Tibial nerve (tissue), 4 donors: ENCODE data around the gene MYCN. TPM values are rescaled to one million over a fixed set of nuclear protein-coding genes. Genes with fewer than 3 reads are reported as not detected.

Experiments used
- DNase-seq, 2 donors: peaks; one replicate each; pipeline ENCODE4 v3.0.0-alpha.2; 2019; ENCODE audit warnings: low spot score in 2 of 2
- H3K27ac ChIP-seq, 4 donors: fragments of 200-600 bp; sonication (generic) in 3 of 4; one replicate each; pipeline ENCODE4 v1.5.1; 2017 to 2019; ENCODE audit warnings: mild to moderate bottlenecking in 1 of 4
- H3K27me3 ChIP-seq, 2 donors: fragments of 200-600 bp; sonication (generic) in 1 of 2; one replicate each; pipeline versions ENCODE4 v1.5.1 to v1.6.0; 2017 to 2019
- H3K36me3 ChIP-seq, 3 donors: fragments of 200-600 bp; sonication (generic); one replicate each; pipeline ENCODE4 v1.5.1; 2018 to 2019
- H3K4me1 ChIP-seq, 4 donors: fragments of 200-600 bp; sonication (generic) in 3 of 4; one replicate each; pipeline ENCODE4 v1.5.1; 2017 to 2019
- H3K4me3 ChIP-seq, 4 donors: fragments of 200-600 bp; sonication (generic) in 3 of 4; one replicate each; pipeline ENCODE4 v1.5.1; 2017 to 2019; ENCODE audit warnings: mild to moderate bottlenecking in 1 of 4, moderate library complexity in 1 of 4
- H3K9me3 ChIP-seq, 4 donors: fragments of 200-600 bp; sonication (generic) in 3 of 4; one replicate each; pipeline ENCODE4 v1.5.1; 2017 to 2019
- EP300 ChIP-seq, 2 donors: sonication (generic); formaldehyde crosslinking; IDR thresholded peaks; one replicate each; pipeline ENCODE4 v1.6.1; 2017; ENCODE audit warnings: antibody characterized with exemption in 2 of 2, mild to moderate bottlenecking in 1 of 2
- POLR2A ChIP-seq, 2 donors: fragments of 450-650 bp; IDR thresholded peaks; one replicate each; pipeline ENCODE4 v1.6.1; 2017; ENCODE audit warnings: antibody characterized with exemption in 2 of 2, mild to moderate bottlenecking in 2 of 2, moderate library complexity in 2 of 2
- WGBS, 2 donors: methylation state at CpG; one replicate each; pipeline ENCODE4 v1.1.5; 2018; 5-methylcytosine and 5-hydroxymethylcytosine counted together
- total RNA-seq, 4 donors: library from RNA; depleted of rRNA; stranded (reverse); fragments of >200 nt; gene quantifications; one replicate each; pipeline ENCODE4 v1.1.0, GENCODE V29; 2016
- TF ChIP-seq, protein P1 (sequence below), 5 experiments: fragments of 200-600 bp in 3 of 5; fragments of 450-650 bp in 2 of 5; sonication (generic) in 3 of 5; IDR thresholded peaks; one replicate each; pipeline ENCODE4 v1.5.1; 2016 to 2019; ENCODE audit warnings: antibody characterized with exemption in 5 of 5, mild to moderate bottlenecking in 3 of 5, moderate library complexity in 2 of 5

Gene MYCN
- total RNA-seq, 4 donors from 2014 or later = 4.1 to 9.9 (median 6.9) TPM

DNA sequence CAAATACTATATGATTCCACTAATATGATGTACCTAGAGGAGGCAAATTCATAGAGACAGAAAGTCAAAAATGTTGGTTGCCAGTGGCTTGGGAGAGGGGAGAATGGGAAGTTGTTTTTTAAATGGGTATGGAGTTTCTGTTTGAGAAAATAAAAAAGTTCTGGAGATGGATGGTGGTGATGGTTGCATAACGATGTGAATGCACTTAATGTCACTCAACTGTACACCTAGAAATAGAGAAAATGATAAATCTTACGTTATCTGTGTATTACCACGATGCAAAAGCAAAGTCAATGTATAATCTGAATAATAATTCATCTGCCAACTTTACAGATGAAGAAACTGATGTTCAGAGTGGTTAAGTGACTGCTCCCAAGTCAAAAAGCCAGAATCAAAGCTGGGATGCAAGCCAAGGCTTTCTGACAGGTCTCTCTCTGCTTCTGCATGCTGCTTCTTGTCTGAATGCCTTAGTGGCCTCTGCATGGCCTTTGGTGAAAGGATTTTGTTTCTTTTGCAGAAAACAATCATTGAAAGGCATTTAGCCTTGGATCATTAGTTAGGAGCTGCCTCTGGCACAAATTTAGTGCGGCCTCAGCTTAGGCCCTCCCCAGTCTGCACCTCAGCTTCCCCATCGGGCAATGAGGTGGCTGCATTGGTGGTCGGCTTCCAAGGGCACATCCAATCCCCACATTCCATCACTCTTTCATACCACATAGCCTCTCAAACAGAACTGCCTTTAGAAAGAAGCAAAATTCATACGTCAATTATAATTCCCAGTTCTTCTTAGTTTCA, 46.5 kb upstream of the MYCN start:
- H3K4me3 ChIP-seq = no peak overlapping the region
- WGBS, 2 donors = 63 to 82% methylated on average over 7 of the region's 7 CpGs
- no peaks in the 10 kb centered on the region for H3K36me3 ChIP-seq
- peaks cover 0 to 19% (median 0%) of the 10 kb centered on the region in 4 donors for H3K9me3 ChIP-seq
- no peaks in the 10 kb centered on the region for H3K27me3 ChIP-seq
- H3K27ac ChIP-seq = no peak overlapping the region
- peaks cover 0 to 10% (median 0%) of the 10 kb centered on the region in 4 donors for H3K4me1 ChIP-seq
- no peak for DNase-seq
- TF ChIP-seq EP300 (IDR thresholded peaks at IDR 0.05) (no peak), POLR2A (IDR thresholded peaks at IDR 0.05) (no peak)
- TF ChIP-seq, protein P1, sequence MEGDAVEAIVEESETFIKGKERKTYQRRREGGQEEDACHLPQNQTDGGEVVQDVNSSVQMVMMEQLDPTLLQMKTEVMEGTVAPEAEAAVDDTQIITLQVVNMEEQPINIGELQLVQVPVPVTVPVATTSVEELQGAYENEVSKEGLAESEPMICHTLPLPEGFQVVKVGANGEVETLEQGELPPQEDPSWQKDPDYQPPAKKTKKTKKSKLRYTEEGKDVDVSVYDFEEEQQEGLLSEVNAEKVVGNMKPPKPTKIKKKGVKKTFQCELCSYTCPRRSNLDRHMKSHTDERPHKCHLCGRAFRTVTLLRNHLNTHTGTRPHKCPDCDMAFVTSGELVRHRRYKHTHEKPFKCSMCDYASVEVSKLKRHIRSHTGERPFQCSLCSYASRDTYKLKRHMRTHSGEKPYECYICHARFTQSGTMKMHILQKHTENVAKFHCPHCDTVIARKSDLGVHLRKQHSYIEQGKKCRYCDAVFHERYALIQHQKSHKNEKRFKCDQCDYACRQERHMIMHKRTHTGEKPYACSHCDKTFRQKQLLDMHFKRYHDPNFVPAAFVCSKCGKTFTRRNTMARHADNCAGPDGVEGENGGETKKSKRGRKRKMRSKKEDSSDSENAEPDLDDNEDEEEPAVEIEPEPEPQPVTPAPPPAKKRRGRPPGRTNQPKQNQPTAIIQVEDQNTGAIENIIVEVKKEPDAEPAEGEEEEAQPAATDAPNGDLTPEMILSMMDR (IDR thresholded peaks at IDR 0.05) = no peak

DNA sequence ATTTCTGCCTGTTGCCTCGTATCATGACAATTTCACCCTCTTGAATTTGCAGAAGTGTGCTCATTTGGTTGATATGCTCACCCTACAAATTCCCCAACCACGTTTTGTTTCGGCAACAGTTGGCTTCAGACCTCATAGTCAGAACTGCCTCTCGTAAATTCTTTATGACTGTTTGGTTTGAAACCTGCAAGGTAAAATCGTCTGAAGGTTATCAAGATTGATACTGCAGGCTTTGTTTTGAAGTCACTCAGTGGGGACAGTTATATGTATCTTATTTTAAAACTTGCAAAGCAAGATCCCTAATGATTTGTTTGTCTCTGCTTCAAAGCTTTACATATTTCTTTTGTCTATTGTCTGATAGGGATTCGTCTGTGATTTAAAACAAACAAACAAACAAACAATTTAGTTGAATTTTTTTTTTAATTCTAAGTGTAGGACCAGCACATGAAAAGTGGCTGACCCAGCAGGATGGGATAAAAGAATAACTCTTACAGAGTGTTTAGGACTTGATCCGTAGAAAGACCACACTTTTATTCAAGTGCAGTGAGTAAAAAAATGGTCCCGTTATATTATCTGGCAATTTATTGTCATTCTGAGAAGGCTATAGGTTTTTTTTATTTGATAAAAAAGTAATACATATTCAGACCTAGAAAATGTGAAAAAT, 45.7 kb upstream of the MYCN start:
- 71 to 75% methylated on average over 8 of the region's 8 CpGs for WGBS, 2 donors

DNA sequence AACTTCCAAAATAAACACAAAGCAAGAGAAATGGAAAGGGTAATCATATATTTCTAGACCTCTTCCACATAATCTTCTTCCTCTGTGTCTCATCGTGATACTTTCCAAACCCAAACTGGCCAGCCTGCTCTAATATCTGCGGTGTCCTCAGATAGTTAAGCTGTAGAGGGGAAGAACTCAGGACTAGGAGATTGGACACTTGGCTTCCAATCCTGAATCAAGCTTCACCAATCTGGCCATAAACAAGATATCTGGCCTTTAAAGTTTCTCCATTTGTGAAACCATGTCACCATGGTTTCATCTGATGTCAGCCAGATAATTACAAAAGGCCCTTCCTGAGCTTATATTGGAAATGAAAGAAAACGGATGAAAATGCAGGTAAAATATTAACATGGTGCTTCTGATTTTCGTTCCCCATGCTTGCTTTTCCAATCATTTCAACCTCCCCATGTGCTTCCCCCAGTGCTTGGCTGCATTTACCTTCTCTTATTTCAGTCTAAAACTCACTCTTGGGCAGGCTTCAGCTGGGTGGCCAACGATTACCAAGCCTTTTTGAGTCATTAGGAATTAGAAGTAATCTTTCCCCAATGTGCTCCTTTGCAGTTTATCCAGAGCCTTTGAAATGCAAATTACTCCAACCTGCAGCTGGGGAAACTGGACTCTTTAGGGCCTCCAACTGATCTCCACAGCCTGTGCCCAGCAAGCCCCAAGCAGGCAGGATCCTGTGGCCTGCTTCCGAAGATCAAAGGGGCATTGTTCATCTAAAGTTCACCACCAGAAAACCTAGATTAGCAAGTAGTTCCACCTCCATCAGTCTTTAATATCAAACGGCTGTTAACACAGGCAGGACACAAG, 44.5 kb upstream of the MYCN start:
- Histone ChIP-seq H3K27me3 (no peaks in the 10 kb centered on the region), H3K9me3 (peaks cover 0 to 19% (median 0%) of the 10 kb centered on the region in 4 donors), H3K4me3 (no peak overlapping the region), H3K27ac (no peak overlapping the region), H3K4me1 (peaks cover 0 to 10% (median 0%) of the 10 kb centered on the region in 4 donors), H3K36me3 (no peaks in the 10 kb centered on the region)
- TF ChIP-seq, protein P1 (IDR thresholded peaks at IDR 0.05) = no peak
- TF ChIP-seq POLR2A (IDR thresholded peaks at IDR 0.05) = no peak
- no peak for TF ChIP-seq EP300 (IDR thresholded peaks at IDR 0.05)
- DNase-seq = no peak
- WGBS, 2 donors = 62 to 69% methylated on average over 7 of the region's 7 CpGs

More for the DNA sequence above, 45.7 kb upstream of the MYCN start:
- H3K9me3 ChIP-seq = peaks cover 0 to 19% (median 0%) of the 10 kb centered on the region in 4 donors
- peaks cover 0 to 10% (median 0%) of the 10 kb centered on the region in 4 donors for H3K4me1 ChIP-seq
- no peak for DNase-seq
- no peak overlapping the region for H3K4me3 ChIP-seq
- no peaks in the 10 kb centered on the region for H3K27me3 ChIP-seq
- H3K36me3 ChIP-seq = no peaks in the 10 kb centered on the region
- TF ChIP-seq, protein P1 (IDR thresholded peaks at IDR 0.05) = no peak
- TF ChIP-seq POLR2A (IDR thresholded peaks at IDR 0.05) = no peak
- TF ChIP-seq EP300 (IDR thresholded peaks at IDR 0.05) = no peak
- no peak overlapping the region for H3K27ac ChIP-seq

DNA sequence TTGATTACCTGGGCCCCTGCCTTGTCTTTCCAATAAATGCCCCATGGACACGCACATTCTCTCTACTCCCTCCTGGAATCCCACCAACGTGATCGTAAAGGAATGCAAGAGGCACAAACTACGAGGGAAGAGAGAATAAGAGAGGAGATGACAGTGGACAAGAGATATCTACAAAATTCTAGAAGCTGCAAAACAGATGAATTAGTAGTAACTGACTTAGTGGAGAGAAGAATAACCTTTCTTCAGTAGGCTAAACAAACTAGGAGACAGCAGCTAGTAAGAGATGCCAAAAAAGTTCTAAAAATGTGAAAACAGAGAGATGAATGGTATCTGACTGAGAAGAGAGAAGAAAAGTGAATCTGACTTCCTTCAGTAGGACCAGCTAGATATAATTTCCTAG, 43.5 kb upstream of the MYCN start:
- Histone ChIP-seq H3K9me3 (peaks cover 0 to 27% (median 0%) of the 10 kb centered on the region in 4 donors), H3K4me1 (peaks cover 0 to 3% (median 0%) of the 10 kb centered on the region in 4 donors), H3K36me3 (no peaks in the 10 kb centered on the region), H3K27me3 (no peaks in the 10 kb centered on the region), H3K4me3 (no peak overlapping the region), H3K27ac (no peak overlapping the region)
- no peak for TF ChIP-seq POLR2A (IDR thresholded peaks at IDR 0.05)
- TF ChIP-seq, protein P1 (IDR thresholded peaks at IDR 0.05) = no peak
- DNase-seq = no peak
- 89 to 91% methylated on average over 4 of the region's 4 CpGs for WGBS, 2 donors
